ENCODE data around the gene TMEM250. TPM values are rescaled to one million over a fixed set of nuclear protein-coding genes. Genes with fewer than 3 reads are reported as not detected.

The TMEM250 gene
- total RNA-seq, 1 donor from 2014 or later = 37.4 TPM

GRCh38 chr9:136100700-136101614 lies 17.7 kb downstream of the TMEM250 start:
- H3K27me3 Mint-ChIP-seq (ENCODE audit: low read depth) = peaks cover 22% of the 10 kb centered on the region
- no peak for DNase-seq (ENCODE audit: low read depth, low spot score)
- no peak overlapping the region for H3K27ac Mint-ChIP-seq (ENCODE audit: unreplicated experiment)
- no peaks in the 10 kb centered on the region for H3K9me3 Mint-ChIP-seq
- peaks cover 8% of the 10 kb centered on the region for H3K4me1 Mint-ChIP-seq
- H3K36me3 Mint-ChIP-seq (ENCODE audit: low read depth) = no peaks in the 10 kb centered on the region
- TF ChIP-seq CTCF (conservative IDR thresholded peaks at IDR 0.05) = no peak
- peak overlapping the region; percentile 31 for H3K4me3 Mint-ChIP-seq

GRCh38 chr9:136099542-136099941 lies 19.1 kb downstream of the TMEM250 start:
- Mint-ChIP-seq H3K36me3 (ENCODE audit: low read depth) (no peaks in the 10 kb centered on the region), H3K27me3 (ENCODE audit: low read depth) (peaks cover 21% of the 10 kb centered on the region), H3K27ac (ENCODE audit: unreplicated experiment) (no peak overlapping the region), H3K9me3 (no peaks in the 10 kb centered on the region), H3K4me1 (peaks cover 4% of the 10 kb centered on the region), H3K4me3 (no peak overlapping the region)
- no peak for TF ChIP-seq CTCF (conservative IDR thresholded peaks at IDR 0.05)
- no peak for DNase-seq (ENCODE audit: low read depth, low spot score)

GRCh38 chr9:136098844-136099243 lies 19.8 kb downstream of the TMEM250 start:
- no peak for TF ChIP-seq CTCF (conservative IDR thresholded peaks at IDR 0.05)
- Mint-ChIP-seq H3K36me3 (ENCODE audit: low read depth) (no peaks in the 10 kb centered on the region), H3K9me3 (no peaks in the 10 kb centered on the region), H3K27ac (ENCODE audit: unreplicated experiment) (no peak overlapping the region), H3K4me1 (peaks cover 4% of the 10 kb centered on the region), H3K4me3 (peak overlapping the region; percentile 44), H3K27me3 (ENCODE audit: low read depth) (peaks cover 21% of the 10 kb centered on the region)
- DNase-seq (ENCODE audit: low read depth, low spot score) = no peak

- Mint-ChIP-seq H3K27ac (ENCODE audit: unreplicated experiment) (no peak overlapping the region), H3K36me3 (ENCODE audit: low read depth) (no peaks in the 10 kb centered on the region), H3K4me1 (peaks cover 7% of the 10 kb centered on the region), H3K9me3 (no peaks in the 10 kb centered on the region), H3K27me3 (ENCODE audit: low read depth) (peaks cover 23% of the 10 kb centered on the region), H3K4me3 (peak overlapping the region; percentile 44)
- DNase-seq (ENCODE audit: low read depth, low spot score) = no peak
- no peak for TF ChIP-seq CTCF (conservative IDR thresholded peaks at IDR 0.05)
These were observed 20.5 kb downstream of the TMEM250 start for GRCh38 chr9:136098210-136098609.

GRCh38 chr9:136096505-136097001 lies 22.1 kb downstream of the TMEM250 start:
- peak overlapping the region; percentile 75 for H3K4me3 Mint-ChIP-seq
- no peaks in the 10 kb centered on the region for H3K9me3 Mint-ChIP-seq
- no peaks in the 10 kb centered on the region for H3K36me3 Mint-ChIP-seq (ENCODE audit: low read depth)
- no peak overlapping the region for H3K27ac Mint-ChIP-seq (ENCODE audit: unreplicated experiment)
- DNase-seq (ENCODE audit: low read depth, low spot score) = no peak
- no peak for TF ChIP-seq CTCF (conservative IDR thresholded peaks at IDR 0.05)
- peaks cover 27% of the 10 kb centered on the region for H3K27me3 Mint-ChIP-seq (ENCODE audit: low read depth)
- H3K4me1 Mint-ChIP-seq = peaks cover 11% of the 10 kb centered on the region
